COR-L47 (cell line): ENCODE measurements around the gene SLC19A1.

ENCODE experiments used
- DNase-seq: peaks from one replicate; lab custom pipeline; 2025; lab: John Stamatoyannopoulos, UW

SLC19A1 gene

GRCh38 chr21:45454060-45454925 is 87.9 kb downstream of the SLC19A1 start:
- no peak for DNase-seq

- DNase-seq: no peak
Measured at GRCh38 chr21:45453308-45453950, 88.8 kb downstream of the SLC19A1 start.

- no peak for DNase-seq
Measured at GRCh38 chr21:45452696-45453307, 89.4 kb downstream of the SLC19A1 start.

- no peak for DNase-seq
Measured at GRCh38 chr21:45451771-45452182, 90.5 kb downstream of the SLC19A1 start.

GRCh38 chr21:45451091-45451740 is 91.0 kb downstream of the SLC19A1 start:
- DNase-seq: no peak

- no peak for DNase-seq
Measured at GRCh38 chr21:45450423-45451090, 91.7 kb downstream of the SLC19A1 start.

GRCh38 chr21:45449658-45450422 is 92.4 kb downstream of the SLC19A1 start:
- no peak for DNase-seq

GRCh38 chr21:45448810-45449657 is 93.2 kb downstream of the SLC19A1 start:
- DNase-seq: no peak

- no peak for DNase-seq
Measured at GRCh38 chr21:45448283-45448809, 93.9 kb downstream of the SLC19A1 start.
